HT1080 (cell line): ENCODE data around the gene PRKCQ. TPM values are rescaled to one million over a fixed set of nuclear protein-coding genes. Genes with fewer than 3 reads are reported as not detected.
"Not testable (repeated sequence)": the region's sequence is repeated elsewhere in the genome, so short reads cannot be mapped to it uniquely, and the experiment has no call there.

ENCODE experiments used
- DNase-seq: peaks from one replicate; pipeline ENCODE4 v3.0.0-alpha.2; 2015; ENCODE audit warnings: low read depth
- total RNA-seq: library from RNA; depleted of rRNA; stranded (reverse); fragments of >200 nt; shearing (Covaris generic); gene quantifications from 2 replicates; pipeline ENCODE4 v1.2.3, GENCODE V29; 2014

PRKCQ gene
- total RNA-seq, 1 experiment from 2014 or later, result 0.16 TPM

GRCh38 chr10:6595499-6595898 is 15.4 kb upstream of the PRKCQ start:
- DNase-seq, result no peak

GRCh38 chr10:6593241-6593671 is 13.2 kb upstream of the PRKCQ start:
- DNase-seq, result peak; percentile 51

- DNase-seq, result no peak
Measured at GRCh38 chr10:6592080-6592479, 12.0 kb upstream of the PRKCQ start.

- no peak for DNase-seq
Measured at GRCh38 chr10:6591668-6592067, 11.6 kb upstream of the PRKCQ start.

DNA sequence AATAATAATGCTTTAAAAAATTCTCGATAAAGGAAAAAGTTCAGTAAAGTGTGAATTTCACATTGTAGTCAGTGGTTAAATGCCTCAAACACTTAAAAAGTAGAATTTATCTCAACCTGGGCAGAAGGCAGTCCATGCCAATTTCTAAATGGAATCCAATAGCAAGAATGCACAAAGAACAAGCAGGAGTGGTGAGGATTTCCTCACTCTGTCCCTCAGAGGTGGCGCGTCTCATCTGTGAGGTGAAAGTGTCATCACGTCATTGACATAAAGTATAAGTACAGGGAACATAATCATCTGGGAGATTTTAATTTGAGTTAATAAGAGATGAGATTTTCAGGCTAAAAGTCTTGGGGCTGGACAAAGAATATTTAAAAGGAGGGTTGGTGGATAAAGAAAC is 10.0 kb upstream of the PRKCQ start:
- DNase-seq, result no peak

DNA sequence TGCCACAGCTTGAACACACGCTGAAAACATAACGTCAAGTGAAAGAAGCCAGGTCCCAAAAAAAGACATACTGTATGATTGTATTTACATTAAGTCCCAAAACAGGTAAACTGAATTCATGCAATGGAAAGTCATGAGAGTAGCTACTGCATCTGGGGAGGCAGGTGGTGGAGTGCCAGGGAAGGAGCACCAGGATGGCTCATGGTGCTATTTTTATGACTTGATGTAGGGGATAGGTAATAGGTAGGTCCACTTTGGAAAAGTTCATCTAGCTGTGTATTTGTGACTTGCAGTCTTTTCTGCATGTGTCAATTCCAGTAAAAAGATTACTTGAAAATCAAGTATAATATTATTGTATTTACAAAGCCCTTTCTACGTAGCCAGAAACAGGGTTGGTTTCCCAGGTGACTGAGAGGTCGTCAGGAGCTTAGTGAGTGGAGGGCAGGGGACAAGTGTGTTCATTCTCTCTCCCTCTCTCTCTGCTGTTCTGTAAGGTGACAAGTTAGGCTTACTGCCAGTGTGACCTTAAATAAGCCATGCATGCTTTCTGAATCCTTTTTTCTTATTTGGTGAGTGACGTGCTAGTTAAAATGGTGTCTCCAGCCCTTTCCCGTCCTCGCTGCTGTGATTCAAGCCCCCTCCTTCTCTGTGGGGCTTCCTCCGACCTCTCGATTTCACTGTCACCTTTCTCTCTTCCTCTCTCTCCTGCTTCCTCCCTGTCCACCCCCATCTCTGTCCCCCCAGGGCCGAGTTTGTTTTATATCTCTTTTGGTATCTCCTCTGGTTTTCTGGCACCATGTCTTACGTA is 9.4 kb upstream of the PRKCQ start:
- DNase-seq, result no peak

GRCh38 chr10:6588845-6589244 is 8.8 kb upstream of the PRKCQ start:
- DNase-seq, result no peak

DNA sequence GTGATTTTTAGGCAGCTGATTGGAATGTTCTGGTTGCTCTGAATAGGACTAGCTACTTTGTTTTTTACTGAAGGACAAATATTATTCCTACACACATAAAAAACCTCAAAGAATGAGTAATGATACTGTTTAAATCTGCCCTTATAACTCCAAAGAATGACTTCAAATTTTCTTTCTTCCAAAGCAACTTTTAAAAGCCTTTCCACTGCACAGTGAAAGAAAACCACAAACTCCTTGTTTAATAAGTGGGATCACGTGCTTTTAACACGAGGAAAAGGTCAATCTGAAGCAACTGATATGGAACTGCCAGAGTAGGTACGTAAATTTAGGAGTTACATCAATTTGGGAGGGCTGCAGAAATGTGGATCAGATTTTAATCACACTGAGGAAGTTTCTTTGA is 8.0 kb upstream of the PRKCQ start:
- DNase-seq, result no peak

GRCh38 chr10:6586501-6586900 is 6.4 kb upstream of the PRKCQ start:
- DNase-seq, result no peak

- DNase-seq, result no peak
Measured at GRCh38 chr10:6583447-6583846, 3.4 kb upstream of the PRKCQ start.

GRCh38 chr10:6582913-6583312 is 2.8 kb upstream of the PRKCQ start:
- DNase-seq, result not testable (repeated sequence)

DNA sequence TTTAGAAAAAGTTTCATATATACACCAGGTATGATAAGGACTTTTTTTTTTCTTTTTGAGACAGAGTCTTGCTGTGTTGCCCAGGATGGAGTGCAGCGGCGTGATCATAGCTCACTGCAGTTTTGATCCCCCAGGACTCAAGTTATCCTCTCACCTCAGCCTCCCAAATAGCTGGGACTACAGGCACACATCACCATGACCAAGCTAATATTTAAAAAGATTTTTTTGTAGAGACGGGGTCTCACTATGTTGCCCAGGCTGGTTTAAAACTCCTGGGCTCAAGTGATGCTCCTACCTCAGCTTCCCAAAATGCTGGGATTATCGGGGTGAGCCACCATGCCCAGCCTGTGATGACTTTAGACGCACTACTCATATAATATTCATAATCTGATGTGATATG is 2.2 kb upstream of the PRKCQ start:
- DNase-seq, result no peak

DNA sequence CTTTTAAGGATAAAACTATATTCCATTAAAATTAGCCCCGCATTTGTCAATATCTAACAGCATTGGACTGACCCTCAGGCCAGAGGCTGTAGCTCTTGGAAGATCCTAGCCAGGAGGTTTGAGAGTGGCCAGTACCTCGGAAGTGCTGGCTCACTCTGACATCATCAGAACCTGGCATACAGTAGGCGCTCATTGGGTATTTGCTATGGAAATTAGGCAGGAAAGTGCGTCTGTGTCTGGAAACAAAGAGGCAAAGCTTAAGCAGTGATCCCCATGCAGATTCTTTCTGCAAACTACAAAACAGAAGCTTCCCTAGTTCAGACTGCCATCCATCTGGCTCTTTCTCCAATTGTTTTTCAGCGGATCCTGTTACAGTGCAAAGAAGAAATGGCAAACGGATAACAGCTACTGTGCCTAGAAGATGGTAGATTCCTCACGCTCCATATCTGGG is 1.7 kb upstream of the PRKCQ start:
- no peak for DNase-seq

GRCh38 chr10:6581223-6581622 is 1.1 kb upstream of the PRKCQ start:
- DNase-seq, result not testable (repeated sequence)

DNA sequence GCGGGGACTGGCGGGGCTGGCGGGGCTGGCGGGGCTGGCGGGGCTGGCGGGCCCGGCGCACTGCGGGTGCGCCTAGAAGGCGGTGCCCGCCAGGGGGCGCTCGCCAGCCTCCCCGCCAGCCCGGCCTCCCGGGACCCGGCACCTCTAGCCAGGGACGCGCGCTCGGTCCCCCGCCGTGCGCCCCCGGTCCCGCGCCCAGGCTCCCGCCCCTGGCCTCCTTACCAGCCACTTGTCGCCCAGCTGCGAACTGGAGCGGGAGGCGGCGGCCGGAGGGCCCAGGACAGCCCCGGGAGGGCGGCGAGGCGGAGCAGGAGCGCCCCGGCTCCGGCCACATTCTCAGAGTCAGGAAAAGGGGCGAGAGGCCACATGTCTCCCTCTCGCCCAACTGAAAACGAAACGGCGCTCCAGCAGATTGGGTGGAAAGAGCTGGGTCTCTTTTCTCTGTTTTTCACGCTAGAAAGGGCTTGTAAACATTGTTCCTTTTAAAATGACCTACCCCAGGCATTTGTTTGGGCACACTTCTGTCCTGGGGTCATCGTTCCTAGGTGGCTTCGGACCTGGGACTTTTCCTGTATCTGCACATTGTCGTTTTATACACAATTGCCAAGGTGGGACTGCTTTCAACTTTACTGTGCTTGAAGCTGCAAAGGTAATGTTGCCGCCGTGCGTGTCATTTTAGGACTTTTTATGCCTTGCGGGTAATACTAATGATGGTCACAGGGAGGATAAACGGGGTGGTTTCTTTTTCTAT is 378 bp upstream of the PRKCQ start:
- peak; percentile 56 for DNase-seq

GRCh38 chr10:6579183-6579903 is 733 bp downstream of the PRKCQ start:
- no peak for DNase-seq

- DNase-seq, result no peak
Measured at GRCh38 chr10:6578795-6579182, 1.3 kb downstream of the PRKCQ start.

- no peak for DNase-seq
Measured at GRCh38 chr10:6578251-6578771, 1.8 kb downstream of the PRKCQ start.

GRCh38 chr10:6576326-6576725 is 3.8 kb downstream of the PRKCQ start:
- no peak for DNase-seq

GRCh38 chr10:6574664-6575176 is 5.4 kb downstream of the PRKCQ start:
- no peak for DNase-seq

DNA sequence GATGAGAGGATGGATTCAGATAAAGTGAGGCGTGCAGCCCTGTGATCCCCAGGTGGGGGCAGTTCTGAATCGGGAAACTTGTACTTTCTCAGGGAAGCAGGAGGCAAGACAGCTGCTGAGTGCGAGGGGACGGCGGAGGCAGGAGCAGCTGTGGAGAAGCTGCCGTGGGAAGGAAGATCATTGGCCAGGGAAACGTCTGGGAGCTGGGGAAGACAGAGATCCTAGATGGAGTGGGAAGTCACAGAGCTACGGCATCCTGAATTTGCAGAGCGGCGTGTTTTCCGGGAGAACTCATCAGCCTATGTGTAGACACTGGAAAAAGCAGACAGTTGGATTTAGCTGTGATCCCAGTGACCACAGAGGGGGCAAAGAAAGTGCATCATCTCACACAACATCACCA is 9.2 kb downstream of the PRKCQ start:
- DNase-seq, result no peak

GRCh38 chr10:6569259-6569658 is 10.8 kb downstream of the PRKCQ start:
- no peak for DNase-seq
